ENCODE results near the gene MMP24OS.

- TF ChIP-seq POLR2A (IDR thresholded peaks at IDR 0.05; ENCODE audit: low read depth, low read length) = no peak
- TF ChIP-seq CTCF (conservative IDR thresholded peaks at IDR 0.05; ENCODE audit: low read depth, low read length) = no peak
- no peak for TF ChIP-seq CEBPB (IDR thresholded peaks at IDR 0.05; ENCODE audit: low read depth, low read length)
- TF ChIP-seq, protein P1, sequence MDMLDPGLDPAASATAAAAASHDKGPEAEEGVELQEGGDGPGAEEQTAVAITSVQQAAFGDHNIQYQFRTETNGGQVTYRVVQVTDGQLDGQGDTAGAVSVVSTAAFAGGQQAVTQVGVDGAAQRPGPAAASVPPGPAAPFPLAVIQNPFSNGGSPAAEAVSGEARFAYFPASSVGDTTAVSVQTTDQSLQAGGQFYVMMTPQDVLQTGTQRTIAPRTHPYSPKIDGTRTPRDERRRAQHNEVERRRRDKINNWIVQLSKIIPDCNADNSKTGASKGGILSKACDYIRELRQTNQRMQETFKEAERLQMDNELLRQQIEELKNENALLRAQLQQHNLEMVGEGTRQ (IDR thresholded peaks at IDR 0.05; ENCODE audit: low read depth, low read length) = no peak
- TF ChIP-seq MXI1 (IDR thresholded peaks at IDR 0.05; ENCODE audit: borderline replicate concordance, low read depth, low read length) = no peak
- TF ChIP-seq BHLHE40 (IDR thresholded peaks at IDR 0.05; ENCODE audit: low read depth, low read length) = no peak
- TF ChIP-seq MAZ (IDR thresholded peaks at IDR 0.05; ENCODE audit: borderline replicate concordance, low read depth, low read length) = no peak
- TF ChIP-seq RAD21 (IDR thresholded peaks at IDR 0.05; ENCODE audit: low read length) = no peak
- no peak for TF ChIP-seq SMC3 (IDR thresholded peaks at IDR 0.05; ENCODE audit: low read depth, low read length)
- TF ChIP-seq MAFK (IDR thresholded peaks at IDR 0.05; ENCODE audit: low read depth, low read length) = no peak
- no peak for TF ChIP-seq RCOR1 (IDR thresholded peaks at IDR 0.05; ENCODE audit: insufficient replicate concordance, low read length)
- no peak for TF ChIP-seq NFE2L2 (IDR thresholded peaks at IDR 0.05; ENCODE audit: low read depth, low read length)
- TF ChIP-seq RFX5 (IDR thresholded peaks at IDR 0.05; ENCODE audit: low read depth, low read length) = no peak
Observed at GRCh38 chr20:35299780-35300179, 21.9 kb upstream of the MMP24OS start.
